ENCODE data around the gene LCNL1.

The LCNL1 gene

GRCh38 chr9:136960212-136960937, 22.4 kb upstream of the LCNL1 start:
- DNase-seq (ENCODE audit: insufficient read length, low spot score) (no peak), FAIRE-seq (no peak)
- no peak for TF ChIP-seq POLR2A (IDR thresholded peaks at IDR 0.05; ENCODE audit: low read depth, low read length)

- TF ChIP-seq POLR2A (IDR thresholded peaks at IDR 0.05; ENCODE audit: low read depth, low read length): no peak
- FAIRE-seq (no peak), DNase-seq (ENCODE audit: insufficient read length, low spot score) (no peak)
Observed at GRCh38 chr9:136960938-136961275, 21.9 kb upstream of the LCNL1 start.

GRCh38 chr9:136961279-136962065, 21.3 kb upstream of the LCNL1 start:
- DNase-seq (ENCODE audit: insufficient read length, low spot score) (no peak), FAIRE-seq (no peak)
- no peak for TF ChIP-seq POLR2A (IDR thresholded peaks at IDR 0.05; ENCODE audit: low read depth, low read length)

- TF ChIP-seq POLR2A (IDR thresholded peaks at IDR 0.05; ENCODE audit: low read depth, low read length): no peak
- no peak for FAIRE-seq
Observed at GRCh38 chr9:136962163-136962562, 20.6 kb upstream of the LCNL1 start.

GRCh38 chr9:136962701-136963248, 20.0 kb upstream of the LCNL1 start:
- DNase-seq (ENCODE audit: insufficient read length, low spot score) (no peak), FAIRE-seq (no peak)
- no peak for TF ChIP-seq POLR2A (IDR thresholded peaks at IDR 0.05; ENCODE audit: low read depth, low read length)

More at GRCh38 chr9:136962163-136962562, 20.6 kb upstream of the LCNL1 start:
- DNase-seq (ENCODE audit: insufficient read length, low spot score): no peak

GRCh38 chr9:136963341-136963740, 19.5 kb upstream of the LCNL1 start:
- TF ChIP-seq POLR2A (IDR thresholded peaks at IDR 0.05; ENCODE audit: low read depth, low read length): no peak
- no peak for FAIRE-seq
- DNase-seq (ENCODE audit: insufficient read length, low spot score): no peak

- FAIRE-seq: no peak
- no peak for DNase-seq (ENCODE audit: insufficient read length, low spot score)
- no peak for TF ChIP-seq POLR2A (IDR thresholded peaks at IDR 0.05; ENCODE audit: low read depth, low read length)
Observed at GRCh38 chr9:136963751-136964150, 19.0 kb upstream of the LCNL1 start.

- FAIRE-seq (no peak), DNase-seq (ENCODE audit: insufficient read length, low spot score) (no peak)
- no peak for TF ChIP-seq POLR2A (IDR thresholded peaks at IDR 0.05; ENCODE audit: low read depth, low read length)
Observed at GRCh38 chr9:136964171-136964689, 18.6 kb upstream of the LCNL1 start.

GRCh38 chr9:136964833-136965422, 17.9 kb upstream of the LCNL1 start:
- no peak for DNase-seq (ENCODE audit: insufficient read length, low spot score)
- no peak for TF ChIP-seq POLR2A (IDR thresholded peaks at IDR 0.05; ENCODE audit: low read depth, low read length)
- no peak for FAIRE-seq

GRCh38 chr9:136965771-136966484, 16.9 kb upstream of the LCNL1 start:
- TF ChIP-seq POLR2A (IDR thresholded peaks at IDR 0.05; ENCODE audit: low read depth, low read length): no peak
- FAIRE-seq (no peak), DNase-seq (ENCODE audit: insufficient read length, low spot score) (no peak)

GRCh38 chr9:136968333-136969127, 14.3 kb upstream of the LCNL1 start:
- TF ChIP-seq POLR2A (IDR thresholded peaks at IDR 0.05; ENCODE audit: low read depth, low read length): no peak
- no peak for FAIRE-seq
- no peak for DNase-seq (ENCODE audit: insufficient read length, low spot score)

GRCh38 chr9:136969150-136969549, 13.6 kb upstream of the LCNL1 start:
- FAIRE-seq (no peak), DNase-seq (ENCODE audit: insufficient read length, low spot score) (no peak)
- no peak for TF ChIP-seq POLR2A (IDR thresholded peaks at IDR 0.05; ENCODE audit: low read depth, low read length)

GRCh38 chr9:136969774-136970173, 13.0 kb upstream of the LCNL1 start:
- DNase-seq (ENCODE audit: insufficient read length, low spot score) (no peak), FAIRE-seq (no peak)
- TF ChIP-seq POLR2A (IDR thresholded peaks at IDR 0.05; ENCODE audit: low read depth, low read length): no peak
